ENCODE measurements around the gene CST9L.

The CST9L gene

DNA sequence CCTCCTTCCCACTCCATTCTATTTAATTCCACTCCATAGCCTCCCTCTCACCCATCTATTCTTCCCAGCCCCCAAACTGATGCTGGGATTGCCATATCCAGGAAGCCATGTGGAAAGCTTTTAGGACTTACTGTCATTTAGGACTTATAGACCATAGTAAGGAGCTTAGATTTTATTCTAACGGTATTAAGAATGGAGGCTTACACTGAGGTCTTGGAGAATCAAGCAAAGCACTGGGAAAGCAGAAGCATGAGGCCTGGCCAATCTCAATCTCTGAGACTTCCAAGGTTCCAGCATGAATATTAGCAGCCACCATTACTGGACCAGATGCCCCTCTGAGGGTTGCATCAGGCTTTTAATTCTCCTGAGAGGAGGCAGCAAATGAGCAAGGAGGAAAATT lies 36.0 kb upstream of the CST9L start:
- WGBS, 2 experiments, result 96 to 100% methylated on average over 1 of the region's 1 CpG
- Histone ChIP-seq H3K9me3 (ENCODE audit: control insufficient read depth, low read length) (no peaks in the 10 kb centered on the region), H3K4me1 (ENCODE audit: control insufficient read depth, insufficient read depth, low read length) (peaks cover 17% of the 10 kb centered on the region), H3K27ac (ENCODE audit: insufficient read depth, low read depth, low read length, poor library complexity, severe bottlenecking) (no peak overlapping the region), H3K4me3 (ENCODE audit: insufficient read depth, low read depth, low read length) (no peak overlapping the region), H3K36me3 (ENCODE audit: control insufficient read depth, insufficient read depth, low read length) (no peaks in the 10 kb centered on the region), H3K27me3 (ENCODE audit: control insufficient read depth, insufficient read depth, low read length, poor library complexity, severe bottlenecking) (no peaks in the 10 kb centered on the region)

DNA sequence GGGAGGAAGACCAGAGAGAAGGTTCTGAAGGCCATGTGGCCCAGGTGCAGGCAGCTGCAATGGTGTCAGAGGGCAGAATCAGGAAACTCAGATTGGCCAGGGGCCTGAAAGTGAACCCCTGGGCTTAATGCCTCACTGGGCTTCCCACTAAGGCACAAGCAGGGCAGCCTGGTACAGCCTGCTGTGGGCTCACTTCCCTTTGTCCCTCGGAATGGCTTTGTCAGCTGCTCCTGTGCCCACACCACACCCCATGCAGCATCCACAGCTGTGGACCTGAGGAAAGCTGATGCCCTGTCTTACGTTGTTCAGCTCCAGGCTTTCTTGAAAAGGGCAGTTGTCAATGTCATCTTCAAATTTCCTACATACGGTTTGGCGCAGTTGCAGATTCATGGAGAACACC lies 35.0 kb upstream of the CST9L start:
- Histone ChIP-seq H3K36me3 (ENCODE audit: control insufficient read depth, insufficient read depth, low read length) (no peaks in the 10 kb centered on the region), H3K4me3 (ENCODE audit: insufficient read depth, low read depth, low read length) (no peak overlapping the region), H3K4me1 (ENCODE audit: control insufficient read depth, insufficient read depth, low read length) (peaks cover 8% of the 10 kb centered on the region), H3K27me3 (ENCODE audit: control insufficient read depth, insufficient read depth, low read length, poor library complexity, severe bottlenecking) (no peaks in the 10 kb centered on the region), H3K27ac (ENCODE audit: insufficient read depth, low read depth, low read length, poor library complexity, severe bottlenecking) (no peak overlapping the region), H3K9me3 (ENCODE audit: control insufficient read depth, low read length) (no peaks in the 10 kb centered on the region)
- 93 to 98% methylated on average over 4 of the region's 4 CpGs for WGBS, 2 experiments

DNA sequence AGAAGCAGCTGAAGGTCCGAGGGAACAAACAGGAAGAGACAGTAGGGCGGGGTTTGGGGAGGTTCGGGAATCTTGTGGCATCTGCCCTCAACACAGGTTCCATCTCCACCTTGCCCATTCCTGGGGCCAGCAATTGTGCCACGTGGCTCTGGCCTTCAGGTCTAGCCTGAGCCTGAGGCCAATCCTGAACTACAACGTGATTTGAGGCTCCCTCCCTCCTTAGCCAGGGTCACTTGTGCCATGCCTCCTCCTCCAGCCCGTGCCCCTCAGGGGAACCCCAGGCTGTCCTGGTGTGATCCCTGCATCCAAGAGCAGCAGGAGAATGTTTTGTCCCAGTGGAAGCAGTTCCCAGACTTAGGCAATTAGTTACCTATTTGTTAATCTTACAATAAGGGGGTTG lies 34.4 kb upstream of the CST9L start:
- Histone ChIP-seq H3K4me1 (ENCODE audit: control insufficient read depth, insufficient read depth, low read length) (peaks cover 5% of the 10 kb centered on the region), H3K36me3 (ENCODE audit: control insufficient read depth, insufficient read depth, low read length) (no peaks in the 10 kb centered on the region), H3K27me3 (ENCODE audit: control insufficient read depth, insufficient read depth, low read length, poor library complexity, severe bottlenecking) (no peaks in the 10 kb centered on the region), H3K4me3 (ENCODE audit: insufficient read depth, low read depth, low read length) (no peak overlapping the region), H3K9me3 (ENCODE audit: control insufficient read depth, low read length) (no peaks in the 10 kb centered on the region), H3K27ac (ENCODE audit: insufficient read depth, low read depth, low read length, poor library complexity, severe bottlenecking) (no peak overlapping the region)
- 90% methylated on average over 6 of the region's 6 CpGs for WGBS, 2 experiments

DNA sequence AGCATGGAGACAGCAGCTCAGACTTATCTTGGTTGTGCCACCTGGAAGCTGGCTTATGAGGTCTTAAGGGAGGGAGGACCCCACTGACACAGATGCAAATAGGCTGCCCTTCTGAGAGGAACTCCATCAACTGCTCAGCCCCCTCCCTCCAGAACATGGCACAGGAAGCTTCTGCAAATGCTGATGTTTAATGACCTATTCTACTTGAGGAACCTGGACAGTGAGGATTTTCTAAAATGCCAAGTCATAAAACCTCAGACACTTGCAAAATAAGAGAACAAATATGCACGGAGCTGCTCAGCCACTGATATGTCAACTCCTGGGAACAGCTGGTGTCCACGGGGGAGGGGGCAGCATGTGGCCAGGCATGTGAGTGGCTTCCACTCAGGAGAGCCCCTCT lies 34.0 kb upstream of the CST9L start:
- 91 to 98% methylated on average over 2 of the region's 2 CpGs for WGBS, 2 experiments
- no peaks in the 10 kb centered on the region for H3K36me3 ChIP-seq (ENCODE audit: control insufficient read depth, insufficient read depth, low read length)
- peaks cover 5% of the 10 kb centered on the region for H3K4me1 ChIP-seq (ENCODE audit: control insufficient read depth, insufficient read depth, low read length)
- no peak overlapping the region for H3K27ac ChIP-seq (ENCODE audit: insufficient read depth, low read depth, low read length, poor library complexity, severe bottlenecking)
- no peaks in the 10 kb centered on the region for H3K9me3 ChIP-seq (ENCODE audit: control insufficient read depth, low read length)
- H3K4me3 ChIP-seq (ENCODE audit: insufficient read depth, low read depth, low read length), result no peak overlapping the region
- no peaks in the 10 kb centered on the region for H3K27me3 ChIP-seq (ENCODE audit: control insufficient read depth, insufficient read depth, low read length, poor library complexity, severe bottlenecking)

DNA sequence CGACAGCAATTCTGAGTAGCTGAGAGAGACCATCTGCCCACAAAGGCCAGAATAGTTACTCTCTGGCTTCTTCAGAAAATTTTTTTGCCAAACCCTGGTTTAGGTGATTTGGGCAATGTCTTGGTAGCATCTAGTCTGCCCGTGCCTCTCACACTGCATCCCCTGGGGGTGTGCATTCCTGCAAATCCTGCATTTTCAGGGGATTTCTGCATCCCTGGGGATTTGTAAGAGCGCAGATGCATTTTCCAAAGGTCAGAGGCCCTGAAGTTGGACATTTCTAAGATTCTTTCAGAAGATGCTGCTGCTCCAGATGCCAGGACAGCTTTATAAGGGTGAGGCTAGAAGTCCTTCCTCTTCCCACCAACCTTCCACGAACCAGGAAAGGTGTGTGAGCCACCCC lies 33.4 kb upstream of the CST9L start:
- Histone ChIP-seq H3K36me3 (ENCODE audit: control insufficient read depth, insufficient read depth, low read length) (no peaks in the 10 kb centered on the region), H3K9me3 (ENCODE audit: control insufficient read depth, low read length) (no peaks in the 10 kb centered on the region), H3K27ac (ENCODE audit: insufficient read depth, low read depth, low read length, poor library complexity, severe bottlenecking) (no peak overlapping the region), H3K4me3 (ENCODE audit: insufficient read depth, low read depth, low read length) (no peak overlapping the region), H3K4me1 (ENCODE audit: control insufficient read depth, insufficient read depth, low read length) (no peaks in the 10 kb centered on the region), H3K27me3 (ENCODE audit: control insufficient read depth, insufficient read depth, low read length, poor library complexity, severe bottlenecking) (no peaks in the 10 kb centered on the region)
- WGBS, 2 experiments, result 90 to 91% methylated on average over 4 of the region's 4 CpGs

DNA sequence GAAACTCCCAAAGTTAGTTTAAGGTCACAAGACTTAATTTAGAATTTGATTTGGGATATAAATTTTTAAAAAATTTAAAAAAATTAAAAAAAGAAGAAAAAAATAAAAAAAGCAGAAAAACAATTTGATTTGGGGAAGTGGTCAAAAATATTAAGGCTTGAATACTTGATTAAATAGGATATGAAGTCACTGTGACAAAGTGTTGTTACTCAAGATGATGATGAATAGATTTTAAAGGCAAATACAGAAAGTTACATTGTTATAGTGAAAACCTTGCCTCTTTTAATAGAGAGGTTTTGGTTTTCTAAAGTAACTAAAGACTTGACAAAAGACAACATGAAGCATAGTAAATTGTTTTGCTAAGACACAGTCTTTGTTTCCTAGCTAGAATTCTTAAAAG lies 30.2 kb upstream of the CST9L start:
- Histone ChIP-seq H3K9me3 (ENCODE audit: control insufficient read depth, low read length) (no peaks in the 10 kb centered on the region), H3K27ac (ENCODE audit: insufficient read depth, low read depth, low read length, poor library complexity, severe bottlenecking) (no peak overlapping the region), H3K36me3 (ENCODE audit: control insufficient read depth, insufficient read depth, low read length) (no peaks in the 10 kb centered on the region), H3K4me1 (ENCODE audit: control insufficient read depth, insufficient read depth, low read length) (no peaks in the 10 kb centered on the region), H3K4me3 (ENCODE audit: insufficient read depth, low read depth, low read length) (no peak overlapping the region), H3K27me3 (ENCODE audit: control insufficient read depth, insufficient read depth, low read length, poor library complexity, severe bottlenecking) (no peaks in the 10 kb centered on the region)

DNA sequence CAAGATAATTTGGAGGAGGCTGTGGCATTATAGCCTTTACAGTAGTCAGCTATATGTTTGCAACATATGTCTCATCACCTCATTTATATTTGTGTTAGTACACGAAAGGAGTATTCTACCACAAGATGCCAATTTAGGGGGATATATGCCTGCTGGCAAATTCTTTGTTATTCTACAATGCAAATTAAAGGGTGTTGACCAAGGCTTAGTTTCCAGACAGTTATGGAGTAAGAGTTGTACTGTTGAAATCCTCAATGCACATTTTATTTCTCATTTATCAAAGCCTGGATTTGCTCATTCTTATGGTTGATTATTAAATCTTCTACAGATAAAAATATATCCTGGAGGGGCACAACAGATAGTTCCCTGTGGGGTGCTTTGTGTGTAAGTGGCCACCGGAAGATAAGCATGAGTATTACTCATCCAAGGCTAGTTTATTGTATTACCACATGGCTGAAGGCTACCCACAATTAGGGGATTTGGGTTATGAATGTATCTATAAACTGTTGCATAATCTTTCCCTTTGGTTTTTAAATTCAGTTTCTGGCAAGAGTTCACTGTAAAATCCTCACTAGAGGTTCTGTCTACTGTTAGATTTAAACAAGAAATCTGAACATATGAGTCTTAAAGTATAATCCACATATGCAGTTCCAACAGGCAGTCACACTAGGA lies 28.4 kb upstream of the CST9L start:
- Histone ChIP-seq H3K9me3 (ENCODE audit: control insufficient read depth, low read length) (no peaks in the 10 kb centered on the region), H3K36me3 (ENCODE audit: control insufficient read depth, insufficient read depth, low read length) (no peaks in the 10 kb centered on the region), H3K4me1 (ENCODE audit: control insufficient read depth, insufficient read depth, low read length) (no peaks in the 10 kb centered on the region), H3K4me3 (ENCODE audit: insufficient read depth, low read depth, low read length) (no peak overlapping the region), H3K27me3 (ENCODE audit: control insufficient read depth, insufficient read depth, low read length, poor library complexity, severe bottlenecking) (no peaks in the 10 kb centered on the region), H3K27ac (ENCODE audit: insufficient read depth, low read depth, low read length, poor library complexity, severe bottlenecking) (no peak overlapping the region)
- WGBS, 2 experiments, result 89 to 100% methylated on average over 1 to 2 of the region's 2 CpGs

DNA sequence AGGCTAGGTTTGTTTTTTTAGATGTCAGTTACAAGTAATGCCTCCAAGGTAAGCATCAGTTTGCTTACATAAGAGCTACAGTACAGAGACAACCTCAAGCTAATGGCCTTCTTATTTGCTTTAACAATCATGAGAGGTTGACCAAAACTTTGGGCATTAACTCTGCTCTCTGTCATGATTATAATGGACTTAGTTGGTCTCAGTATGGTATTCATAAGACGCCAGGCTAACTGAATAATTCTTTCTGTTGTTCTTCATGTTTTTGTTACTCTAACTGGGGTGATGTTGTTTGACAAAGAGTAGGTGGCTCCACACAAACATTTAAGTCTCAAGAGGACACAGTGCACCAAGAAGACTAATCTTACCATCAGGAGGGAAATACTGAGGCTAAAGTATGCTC lies 27.7 kb upstream of the CST9L start:
- H3K27ac ChIP-seq (ENCODE audit: insufficient read depth, low read depth, low read length, poor library complexity, severe bottlenecking), result no peak overlapping the region
- 80 to 93% methylated on average over 1 of the region's 1 CpG for WGBS, 2 experiments
- H3K4me3 ChIP-seq (ENCODE audit: insufficient read depth, low read depth, low read length), result no peak overlapping the region
- H3K27me3 ChIP-seq (ENCODE audit: control insufficient read depth, insufficient read depth, low read length, poor library complexity, severe bottlenecking), result no peaks in the 10 kb centered on the region
- H3K36me3 ChIP-seq (ENCODE audit: control insufficient read depth, insufficient read depth, low read length), result no peaks in the 10 kb centered on the region
- no peaks in the 10 kb centered on the region for H3K9me3 ChIP-seq (ENCODE audit: control insufficient read depth, low read length)
- H3K4me1 ChIP-seq (ENCODE audit: control insufficient read depth, insufficient read depth, low read length), result no peaks in the 10 kb centered on the region

DNA sequence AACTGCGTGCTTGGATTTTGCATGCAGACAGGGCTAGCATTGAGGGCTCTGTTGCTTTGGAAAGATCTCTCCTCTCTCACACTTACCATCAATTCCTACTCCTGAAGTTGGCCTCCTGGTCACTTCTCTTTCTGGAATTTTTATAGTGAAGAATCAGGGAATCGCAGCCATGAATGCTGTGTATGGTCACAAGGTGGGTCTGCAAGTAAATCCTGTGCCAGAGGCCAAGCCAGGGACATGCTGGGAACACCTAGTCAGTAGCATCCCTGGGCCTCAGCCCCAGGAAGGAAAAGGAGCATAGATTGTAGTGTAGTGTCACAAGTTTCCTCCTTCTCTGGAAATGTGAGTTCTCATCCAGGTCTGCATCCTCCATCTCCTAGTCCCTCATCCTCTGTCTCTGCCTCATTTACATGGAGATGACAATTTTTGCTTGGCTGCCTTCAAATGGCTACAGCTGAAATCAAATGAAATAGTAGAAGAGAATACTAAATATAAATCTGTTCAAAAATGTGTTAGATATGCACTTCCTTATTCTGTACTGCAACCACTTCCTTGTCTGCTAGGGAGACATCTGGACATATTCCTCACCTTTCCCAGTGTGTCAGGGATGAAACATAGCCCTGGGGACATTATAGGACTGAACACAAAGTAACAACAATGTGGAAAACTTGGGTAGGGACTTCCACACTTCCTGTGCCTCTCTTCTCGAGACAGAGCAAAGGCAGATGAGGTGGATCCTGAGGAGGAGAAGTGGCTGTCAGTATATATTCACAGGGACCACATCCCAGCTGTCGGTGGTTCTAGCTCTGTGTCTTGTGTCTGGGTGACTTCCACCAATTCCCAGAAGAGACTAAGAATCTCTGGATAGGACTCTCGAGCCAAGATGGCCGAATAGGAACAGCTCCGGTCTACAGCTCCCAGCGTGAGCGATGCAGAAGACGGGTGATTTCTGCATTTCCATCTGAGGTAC lies 20.4 kb upstream of the CST9L start:
- Histone ChIP-seq H3K27me3 (ENCODE audit: control insufficient read depth, insufficient read depth, low read length, poor library complexity, severe bottlenecking) (no peaks in the 10 kb centered on the region), H3K36me3 (ENCODE audit: control insufficient read depth, insufficient read depth, low read length) (no peaks in the 10 kb centered on the region), H3K4me1 (ENCODE audit: control insufficient read depth, insufficient read depth, low read length) (no peaks in the 10 kb centered on the region), H3K9me3 (ENCODE audit: control insufficient read depth, low read length) (no peaks in the 10 kb centered on the region), H3K27ac (ENCODE audit: insufficient read depth, low read depth, low read length, poor library complexity, severe bottlenecking) (no peak overlapping the region), H3K4me3 (ENCODE audit: insufficient read depth, low read depth, low read length) (no peak overlapping the region)
- 77 to 79% methylated on average over 10 of the region's 10 CpGs for WGBS, 2 experiments

DNA sequence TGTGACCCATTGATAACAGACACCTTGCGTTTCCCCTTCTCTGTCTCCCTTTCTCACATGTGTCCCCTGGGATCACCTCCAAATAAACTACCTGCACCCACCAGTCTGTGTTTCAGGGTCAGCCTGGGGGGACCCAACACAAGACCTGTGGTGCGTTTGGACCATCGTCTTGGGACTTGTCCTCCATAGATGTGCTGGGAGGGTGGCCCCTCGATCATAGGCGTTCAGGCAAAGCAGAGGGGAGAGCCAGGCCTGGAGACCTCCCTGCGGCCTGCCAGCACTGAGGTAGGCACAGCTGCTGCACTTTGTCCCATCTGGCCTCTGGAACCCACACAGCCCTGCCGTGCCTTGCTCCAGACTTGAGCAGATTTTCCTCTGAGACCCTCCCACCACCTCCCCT lies 19.3 kb upstream of the CST9L start:
- WGBS, 2 experiments, result 78 to 82% methylated on average over 7 of the region's 7 CpGs
- Histone ChIP-seq H3K4me1 (ENCODE audit: control insufficient read depth, insufficient read depth, low read length) (no peaks in the 10 kb centered on the region), H3K4me3 (ENCODE audit: insufficient read depth, low read depth, low read length) (no peak overlapping the region), H3K27me3 (ENCODE audit: control insufficient read depth, insufficient read depth, low read length, poor library complexity, severe bottlenecking) (no peaks in the 10 kb centered on the region), H3K9me3 (ENCODE audit: control insufficient read depth, low read length) (no peaks in the 10 kb centered on the region), H3K27ac (ENCODE audit: insufficient read depth, low read depth, low read length, poor library complexity, severe bottlenecking) (no peak overlapping the region), H3K36me3 (ENCODE audit: control insufficient read depth, insufficient read depth, low read length) (no peaks in the 10 kb centered on the region)
